ENCODE results near the gene TRMT13.

Gene TRMT13

GRCh38 chr1:100107696-100108095 lies 25.3 kb upstream of the TRMT13 start:
- no peak for TF ChIP-seq CTCF (conservative IDR thresholded peaks at IDR 0.05; ENCODE audit: low read depth)
- no peak overlapping the region for H3K27ac ChIP-seq
- POLR2A ChIA-PET (ENCODE audit: low non-redundant PET) = no interaction called here
- DNase-seq (ENCODE audit: low spot score) = no peak
- CTCF ChIA-PET = no interaction called here

- DNase-seq (ENCODE audit: low spot score) = no peak
- TF ChIP-seq CTCF (conservative IDR thresholded peaks at IDR 0.05; ENCODE audit: low read depth) = no peak
- CTCF ChIA-PET = no interaction called here
- H3K27ac ChIP-seq = no peak overlapping the region
- POLR2A ChIA-PET (ENCODE audit: low non-redundant PET) = no interaction called here
Measured at GRCh38 chr1:100109554-100110066, 23.4 kb upstream of the TRMT13 start.

- CTCF ChIA-PET = no interaction called here
- no peak for DNase-seq (ENCODE audit: low spot score)
- POLR2A ChIA-PET (ENCODE audit: low non-redundant PET) = no interaction called here
- TF ChIP-seq CTCF (conservative IDR thresholded peaks at IDR 0.05; ENCODE audit: low read depth) = no peak
- H3K27ac ChIP-seq = no peak overlapping the region
Measured at GRCh38 chr1:100115524-100115923, 17.4 kb upstream of the TRMT13 start.

- no peak overlapping the region for H3K27ac ChIP-seq
- ChIA-PET CTCF (interaction anchor here (0.7 kb wide), 1 partner anchor 52 kb away, joined by 5 read pairs; no protein-coding TSS in a partner anchor), POLR2A (ENCODE audit: low non-redundant PET) (no interaction called here)
- no peak for TF ChIP-seq CTCF (conservative IDR thresholded peaks at IDR 0.05; ENCODE audit: low read depth)
- no peak for DNase-seq (ENCODE audit: low spot score)
Measured at GRCh38 chr1:100122177-100122576, 10.8 kb upstream of the TRMT13 start.

GRCh38 chr1:100127226-100127625 lies 5.7 kb upstream of the TRMT13 start:
- ChIA-PET CTCF (no interaction called here), POLR2A (ENCODE audit: low non-redundant PET) (interaction anchor here (0.6 kb wide), 1 partner anchor 20 kb away, joined by 3 read pairs; no protein-coding TSS in a partner anchor)
- no peak overlapping the region for H3K27ac ChIP-seq

GRCh38 chr1:100130552-100131077 lies 2.3 kb upstream of the TRMT13 start:
- CTCF ChIA-PET = interaction anchor here (0.6 kb wide), 1 partner anchor 811 kb away, joined by 4 read pairs; no protein-coding TSS in a partner anchor
- TF ChIP-seq CTCF (conservative IDR thresholded peaks at IDR 0.05; ENCODE audit: low read depth) = no peak
- H3K27ac ChIP-seq = no peak overlapping the region
- no peak for DNase-seq (ENCODE audit: low spot score)
- POLR2A ChIA-PET (ENCODE audit: low non-redundant PET) = no interaction called here

More at GRCh38 chr1:100127226-100127625, 5.7 kb upstream of the TRMT13 start:
- DNase-seq (ENCODE audit: low spot score) = no peak
- TF ChIP-seq CTCF (conservative IDR thresholded peaks at IDR 0.05; ENCODE audit: low read depth) = no peak
